Right atrium auricular region (tissue), 2 donors: ENCODE results near the gene OR4D11. TPM values are rescaled to one million over a fixed set of nuclear protein-coding genes. Genes with fewer than 3 reads are reported as not detected.
"Not testable (repeated sequence)": the region's sequence is repeated elsewhere in the genome, so short reads cannot be mapped to it uniquely, and the experiment has no call there.

Source experiments
- DNase-seq: peaks from one replicate; pipeline ENCODE4 v3.0.0-alpha.2; 2019; ENCODE audit warnings: low spot score
- H3K27ac ChIP-seq, 2 donors: fragments of 200-600 bp; sonication (generic); 1 replicate in 1 of 2; 2 replicates in 1 of 2; pipeline ENCODE4 v1.5.1; 2016 to 2019
- H3K27me3 ChIP-seq, 2 donors: fragments of 200-600 bp; sonication (generic); one replicate each; pipeline versions ENCODE4 v1.5.1 to v1.6.0; 2017 to 2019
- H3K36me3 ChIP-seq: fragments of 200-600 bp; sonication (generic); one replicate; pipeline ENCODE4 v1.5.1; 2016
- H3K4me1 ChIP-seq, 2 donors: fragments of 200-600 bp; sonication (generic); one replicate each; pipeline versions ENCODE4 v1.5.1 to v1.6.0; 2017 to 2019
- H3K4me3 ChIP-seq, 2 donors: fragments of 200-600 bp; sonication (generic); 1 replicate in 1 of 2; 2 replicates in 1 of 2; pipeline ENCODE4 v1.5.1; 2017 to 2019; ENCODE audit warnings: mild to moderate bottlenecking in 1 of 2, moderate library complexity in 1 of 2
- H3K9me3 ChIP-seq, 2 donors: fragments of 200-600 bp; sonication (generic); one replicate each; pipeline ENCODE4 v1.5.1; 2019
- total RNA-seq, 2 donors: library from RNA; depleted of rRNA; stranded (reverse); fragments of >200 nt; gene quantifications; one replicate each; pipeline ENCODE4 v1.1.0, GENCODE V29; 2016
- TF ChIP-seq, protein P1 (sequence below), 2 donors: fragments of 200-600 bp; sonication (generic); IDR thresholded peaks; one replicate each; pipeline ENCODE4 v1.5.1; 2019; ENCODE audit warnings: antibody characterized with exemption in 2 of 2

Gene OR4D11
- total RNA-seq, 2 donors from 2014 or later: not detected

DNA sequence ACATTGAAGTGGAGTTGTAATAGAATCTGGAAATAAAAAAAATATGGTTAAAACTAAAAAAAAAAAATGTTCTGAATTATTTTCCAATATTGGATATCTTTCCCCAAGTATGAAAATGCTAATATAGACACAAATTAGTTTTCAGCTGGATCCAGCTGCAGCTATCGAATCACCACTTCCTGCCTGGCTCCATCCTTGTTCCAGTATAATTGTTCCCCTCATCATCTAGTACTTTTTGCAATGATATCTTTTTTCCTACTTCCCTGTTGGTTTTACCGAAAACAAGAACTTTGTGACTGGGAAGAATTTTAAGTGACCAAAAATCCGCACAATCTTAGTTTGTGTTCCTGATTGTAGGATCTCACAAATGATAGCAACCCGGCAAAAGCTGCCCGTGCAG, 17.4 kb downstream of the OR4D11 start:
- Histone ChIP-seq H3K4me3 (no peak overlapping the region), H3K9me3 (no peaks in the 10 kb centered on the region), H3K27ac (no peak overlapping the region), H3K27me3 (no peaks in the 10 kb centered on the region), H3K4me1 (no peaks in the 10 kb centered on the region), H3K36me3 (no peaks in the 10 kb centered on the region)
- TF ChIP-seq, protein P1, sequence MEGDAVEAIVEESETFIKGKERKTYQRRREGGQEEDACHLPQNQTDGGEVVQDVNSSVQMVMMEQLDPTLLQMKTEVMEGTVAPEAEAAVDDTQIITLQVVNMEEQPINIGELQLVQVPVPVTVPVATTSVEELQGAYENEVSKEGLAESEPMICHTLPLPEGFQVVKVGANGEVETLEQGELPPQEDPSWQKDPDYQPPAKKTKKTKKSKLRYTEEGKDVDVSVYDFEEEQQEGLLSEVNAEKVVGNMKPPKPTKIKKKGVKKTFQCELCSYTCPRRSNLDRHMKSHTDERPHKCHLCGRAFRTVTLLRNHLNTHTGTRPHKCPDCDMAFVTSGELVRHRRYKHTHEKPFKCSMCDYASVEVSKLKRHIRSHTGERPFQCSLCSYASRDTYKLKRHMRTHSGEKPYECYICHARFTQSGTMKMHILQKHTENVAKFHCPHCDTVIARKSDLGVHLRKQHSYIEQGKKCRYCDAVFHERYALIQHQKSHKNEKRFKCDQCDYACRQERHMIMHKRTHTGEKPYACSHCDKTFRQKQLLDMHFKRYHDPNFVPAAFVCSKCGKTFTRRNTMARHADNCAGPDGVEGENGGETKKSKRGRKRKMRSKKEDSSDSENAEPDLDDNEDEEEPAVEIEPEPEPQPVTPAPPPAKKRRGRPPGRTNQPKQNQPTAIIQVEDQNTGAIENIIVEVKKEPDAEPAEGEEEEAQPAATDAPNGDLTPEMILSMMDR (IDR thresholded peaks at IDR 0.05): no peak
- DNase-seq: no peak

DNA sequence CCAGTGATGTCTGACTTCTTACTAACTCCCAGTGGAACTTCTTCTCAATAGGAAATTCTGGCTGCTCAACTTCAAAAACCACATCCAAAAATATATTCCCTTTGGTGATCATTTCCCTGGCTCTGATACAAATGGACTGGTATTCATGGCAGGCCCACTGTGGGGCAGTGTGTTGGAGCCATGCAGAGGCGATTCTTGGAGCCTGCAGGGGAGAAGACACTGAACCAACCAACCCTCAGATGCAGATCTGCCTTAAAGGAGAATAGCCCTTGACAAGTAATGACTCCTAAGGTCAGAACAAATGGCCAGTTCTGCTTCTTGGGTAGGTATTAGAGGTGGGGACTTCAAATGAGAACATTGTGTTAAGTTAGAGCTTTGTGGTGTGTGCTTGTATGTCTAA, 20.2 kb downstream of the OR4D11 start:
- TF ChIP-seq, protein P1 (IDR thresholded peaks at IDR 0.05): no peak
- H3K9me3 ChIP-seq: no peaks in the 10 kb centered on the region
- DNase-seq: no peak

DNA sequence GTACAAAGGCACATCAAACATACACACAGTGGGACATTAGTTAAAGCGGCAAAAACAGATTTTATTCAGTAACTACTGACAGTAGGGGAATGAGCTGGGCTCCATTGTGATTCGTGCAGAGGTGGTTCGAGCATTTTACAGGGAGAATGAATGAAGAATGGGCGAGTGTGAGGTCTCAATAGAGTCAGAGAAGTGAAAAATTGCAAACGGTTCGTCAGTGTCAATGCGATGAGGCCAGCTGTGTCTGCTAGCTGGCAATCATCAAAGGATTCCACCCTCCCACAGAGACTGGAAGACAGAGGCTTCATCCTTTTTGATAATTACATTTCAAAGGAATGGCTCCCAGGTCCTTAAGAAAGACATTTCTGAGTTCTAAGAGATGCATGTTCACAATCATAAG, 25.3 kb downstream of the OR4D11 start:
- H3K27ac ChIP-seq: no peak overlapping the region
- TF ChIP-seq, protein P1 (IDR thresholded peaks at IDR 0.05): no peak
- H3K36me3 ChIP-seq: no peaks in the 10 kb centered on the region
- H3K4me3 ChIP-seq: no peak overlapping the region
- no peaks in the 10 kb centered on the region for H3K27me3 ChIP-seq
- no peaks in the 10 kb centered on the region for H3K4me1 ChIP-seq
- H3K9me3 ChIP-seq: no peaks in the 10 kb centered on the region
- no peak for DNase-seq

More for the DNA sequence above, 20.2 kb downstream of the OR4D11 start:
- Histone ChIP-seq H3K27me3 (no peaks in the 10 kb centered on the region), H3K4me1 (no peaks in the 10 kb centered on the region), H3K27ac (no peak overlapping the region), H3K4me3 (no peak overlapping the region), H3K36me3 (no peaks in the 10 kb centered on the region)

DNA sequence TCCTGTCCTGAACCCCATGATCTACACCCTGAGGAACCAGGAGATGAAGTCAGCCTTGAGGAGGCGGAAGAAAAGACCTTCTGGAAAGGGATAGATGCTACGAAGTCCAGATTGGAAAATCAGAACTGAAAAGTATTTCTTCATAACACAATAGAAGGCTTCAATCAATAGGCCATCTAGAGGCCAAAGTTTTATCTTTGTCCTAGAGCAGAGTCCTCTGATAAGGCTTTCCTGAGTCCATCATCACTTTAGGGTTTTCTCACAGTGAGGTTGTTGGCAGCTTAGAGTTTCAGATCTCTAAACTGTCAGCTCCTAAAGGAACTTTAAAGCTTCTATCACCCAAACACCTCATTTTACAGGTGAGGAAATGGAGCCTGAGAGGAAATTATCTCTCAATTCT, 29.2 kb downstream of the OR4D11 start:
- H3K4me3 ChIP-seq: no peak overlapping the region
- H3K4me1 ChIP-seq: peaks cover 0 to 5% of the 10 kb centered on the region in 2 donors
- no peak for DNase-seq
- no peaks in the 10 kb centered on the region for H3K9me3 ChIP-seq
- no peak overlapping the region for H3K27ac ChIP-seq
- H3K27me3 ChIP-seq: no peaks in the 10 kb centered on the region
- H3K36me3 ChIP-seq: no peaks in the 10 kb centered on the region
- TF ChIP-seq, protein P1 (IDR thresholded peaks at IDR 0.05): no peak

DNA sequence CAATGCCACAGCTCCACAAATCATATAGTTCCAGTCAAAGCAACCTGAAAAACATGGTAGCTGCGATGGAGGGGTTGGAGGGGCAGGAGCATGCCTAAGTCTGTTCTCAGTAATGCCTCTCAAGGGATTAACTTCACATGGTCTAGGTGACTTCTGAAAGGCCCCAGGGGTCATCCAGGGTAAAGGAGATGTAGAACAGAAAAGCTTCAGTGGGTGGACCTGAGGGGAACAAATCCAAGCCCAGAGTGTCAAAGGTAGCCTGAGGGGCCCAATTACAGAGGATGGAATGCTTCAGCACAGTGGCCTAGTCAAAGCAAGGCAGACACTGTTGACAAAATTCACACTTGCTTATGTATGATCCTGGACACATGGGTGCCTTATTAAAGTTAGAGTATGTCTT, 31.3 kb downstream of the OR4D11 start:
- H3K27me3 ChIP-seq: no peaks in the 10 kb centered on the region
- H3K36me3 ChIP-seq: no peaks in the 10 kb centered on the region
- H3K4me1 ChIP-seq: peaks cover 0 to 5% of the 10 kb centered on the region in 2 donors
- no peak for DNase-seq
- no peak overlapping the region for H3K27ac ChIP-seq
- H3K4me3 ChIP-seq: no peak overlapping the region
- TF ChIP-seq, protein P1 (IDR thresholded peaks at IDR 0.05): no peak
- no peaks in the 10 kb centered on the region for H3K9me3 ChIP-seq

DNA sequence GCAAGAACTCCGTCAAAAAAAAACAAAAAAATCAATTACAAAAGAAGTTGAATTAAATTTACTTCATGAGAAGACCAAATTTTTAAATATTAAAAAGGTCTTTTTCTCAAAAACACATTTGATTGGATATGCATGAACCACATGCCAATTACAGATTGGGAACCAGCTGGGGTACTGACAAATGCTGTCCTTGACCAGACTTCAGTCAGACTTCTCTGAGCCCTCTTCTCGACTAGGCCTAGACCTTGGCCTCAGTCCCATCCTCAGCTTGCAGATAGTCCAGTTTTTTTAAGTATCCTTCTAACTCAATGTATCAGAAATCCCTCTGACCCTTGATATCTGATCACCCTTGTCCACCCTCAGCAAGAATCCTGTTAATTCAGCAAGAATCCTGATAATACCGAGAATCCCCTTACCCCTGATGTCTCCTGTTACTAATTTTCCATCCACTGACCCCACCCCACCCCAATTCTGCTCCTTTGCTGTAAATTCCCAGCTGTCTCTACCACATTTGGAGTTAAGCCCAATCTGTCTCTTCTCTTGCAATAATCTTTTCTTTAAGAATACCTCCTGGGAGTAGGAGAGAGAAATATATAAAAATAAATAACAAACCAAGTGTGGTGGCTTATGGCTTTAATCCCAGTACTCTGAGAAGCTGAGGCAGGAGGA, 38.9 kb downstream of the OR4D11 start:
- no peaks in the 10 kb centered on the region for H3K4me1 ChIP-seq
- no peak overlapping the region for H3K27ac ChIP-seq
- H3K9me3 ChIP-seq: no peaks in the 10 kb centered on the region
- DNase-seq: no peak
- TF ChIP-seq, protein P1 (IDR thresholded peaks at IDR 0.05): no peak
- no peak overlapping the region for H3K4me3 ChIP-seq
- no peaks in the 10 kb centered on the region for H3K27me3 ChIP-seq
- no peaks in the 10 kb centered on the region for H3K36me3 ChIP-seq

DNA sequence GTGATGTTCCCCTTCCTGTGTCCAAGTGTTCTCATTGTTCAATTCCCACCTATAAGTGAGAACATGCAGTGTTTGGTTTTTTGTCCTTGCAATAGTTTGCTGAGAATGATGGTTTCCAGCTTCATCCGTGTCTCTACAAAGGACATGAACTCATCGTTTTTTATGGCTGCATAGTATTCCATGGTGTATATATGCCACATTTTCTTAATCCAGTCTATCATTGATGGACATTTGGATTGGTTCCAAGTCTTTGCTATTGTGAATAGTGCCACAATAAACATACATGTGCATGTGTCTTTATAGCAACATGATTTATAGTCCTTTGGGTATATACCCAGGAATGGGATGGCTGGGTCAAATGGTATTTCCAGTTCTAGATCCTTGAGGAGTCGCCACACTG, 40.3 kb downstream of the OR4D11 start:
- not testable (repeated sequence) for H3K27me3 ChIP-seq, H3K36me3 ChIP-seq, H3K4me3 ChIP-seq, H3K9me3 ChIP-seq, H3K27ac ChIP-seq, H3K4me1 ChIP-seq, DNase-seq
